K562 (cell line): ENCODE results near the gene SMAGP. TPM values are rescaled to one million over a fixed set of nuclear protein-coding genes. Genes with fewer than 3 reads are reported as not detected.
A peak's percentile ranks its signal among the peaks of the same experiment; 100 is the strongest.
"Not testable (repeated sequence)": the region's sequence is repeated elsewhere in the genome, so short reads cannot be mapped to it uniquely, and the experiment has no call there.

Experiments used
- ATAC-seq: fragments of 200-7000 bp; cut with Tn5 transposase; 3 replicates; pipeline ENCODE4 v1.9.1; 2020; ENCODE audit warnings: moderate library complexity
- BruUV-seq: library from RNA; stranded (reverse); fragments of 400-500 nt; replicated peaks from 2 replicates; lab custom pipeline; 2021; lab: Mats Ljungman, UMichigan
- CTCF ChIA-PET: fragments of 300-600 bp; formaldehyde crosslinking; extraction: SDS; loops from one replicate; lab custom pipeline; 2021; ENCODE audit warnings: low intra/inter-chr PET ratio; lab: Yijun Ruan, JAX
- POLR2A ChIA-PET: fragments of 300-600, 350-650 bp; sonication (Branson Sonifier 250); formaldehyde crosslinking; extraction: SDS; loops from one replicate; lab custom pipeline; 2021; ENCODE audit warnings: antibody characterized with exemption, inconsistent platforms; lab: Yijun Ruan, JAX
- DNase-seq, 4 experiments: peaks; one replicate each; pipeline versions ENCODE4 v3.0.0 to v3.0.0-alpha.2; 2011 to 2018; ENCODE audit warnings: low spot score in 3 of 4, mixed read lengths in 3 of 4; ENCODE audit errors: extremely low read depth in 1 of 4
- FAIRE-seq: peaks from 2 replicates; lab custom pipeline; 2011; peaks lifted over from hg19 to GRCh38; lab: Jason Lieb, UNC
- H2AFZ ChIP-seq: 2 replicates; pipeline ENCODE4 v1.6.0; 2011; ENCODE audit warnings: low read depth, low read length, control low read depth, inconsistent platforms
- H3K27ac ChIP-seq: fragments of 200-600 bp; 3 replicates; pipeline ENCODE4 v1.8.0; 2011; ENCODE audit warnings: low read depth, mild to moderate bottlenecking, control low read depth, inconsistent platforms, low read length, moderate library complexity, mixed read lengths; ENCODE audit errors: extremely low read depth
- H3K27me3 ChIP-seq, 2 experiments: fragments of 300-600 bp in 1 of 2; 2 replicates in 1 of 2; 3 replicates in 1 of 2; pipeline versions ENCODE4 v1.6.0 to v1.8.0; 2011; ENCODE audit warnings: inconsistent platforms in 2 of 2, low read length in 2 of 2, mild to moderate bottlenecking in 1 of 2, mixed read lengths in 1 of 2, moderate library complexity in 1 of 2; ENCODE audit not compliant: control insufficient read depth in 2 of 2, insufficient read depth in 2 of 2
- H3K36me3 ChIP-seq: fragments of 300-600 bp; 3 replicates; pipeline ENCODE4 v1.8.0; 2011; ENCODE audit warnings: mild to moderate bottlenecking, low read length, inconsistent platforms; ENCODE audit not compliant: control insufficient read depth, insufficient read depth
- H3K4me1 ChIP-seq, 2 experiments: fragments of 200-600 bp in 1 of 2; replicated peaks in 1 of 2; 2 replicates in 1 of 2; 3 replicates in 1 of 2; pipeline versions ENCODE4 v1.5.1 to v1.8.0; 2011; ENCODE audit warnings: inconsistent platforms in 2 of 2, low read length in 2 of 2, mild to moderate bottlenecking in 1 of 2, mixed read lengths in 1 of 2, moderate library complexity in 1 of 2; ENCODE audit not compliant: control insufficient read depth in 2 of 2, insufficient read depth in 2 of 2
- H3K4me2 ChIP-seq: 2 replicates; pipeline ENCODE4 v1.6.1; 2011; ENCODE audit warnings: low read length, control low read depth, inconsistent platforms, mixed read lengths; ENCODE audit not compliant: insufficient read depth
- H3K4me3 ChIP-seq: fragments of 200-600 bp; sonication (generic), shearing (Covaris generic); 2 replicates; pipeline ENCODE4 v1.5.1; 2016; ENCODE audit warnings: control low read depth, inconsistent platforms
- H3K79me2 ChIP-seq: fragments of 200-600 bp; 3 replicates; pipeline ENCODE4 v1.8.0; 2011; ENCODE audit warnings: low read length, inconsistent platforms; ENCODE audit not compliant: control insufficient read depth, insufficient read depth
- H3K9ac ChIP-seq, 2 experiments: 2 replicates each; pipeline versions ENCODE4 v1.6.0 to v1.6.1; 2011; ENCODE audit warnings: low read depth in 2 of 2, low read length in 2 of 2, control low read depth in 1 of 2, inconsistent platforms in 1 of 2, mild to moderate bottlenecking in 1 of 2, mixed read lengths in 1 of 2; ENCODE audit not compliant: insufficient read depth in 1 of 2
- H3K9me1 ChIP-seq: one replicate; pipeline ENCODE4 v1.6.0; 2011; ENCODE audit warnings: inconsistent platforms, mild to moderate bottlenecking, low read length, moderate library complexity; ENCODE audit not compliant: control insufficient read depth, insufficient read depth
- H3K9me3 ChIP-seq: replicated peaks from 2 replicates; pipeline ENCODE4 v1.5.1; 2011; ENCODE audit warnings: low read depth, low read length, inconsistent platforms; ENCODE audit not compliant: control insufficient read depth, insufficient read depth
- H4K20me1 ChIP-seq: replicated peaks from 2 replicates; pipeline ENCODE4 v1.6.1; 2011; ENCODE audit warnings: low read length, inconsistent platforms, mixed read lengths; ENCODE audit not compliant: control insufficient read depth, insufficient read depth
- BCOR ChIP-seq: fragments of 450-650 bp; IDR thresholded peaks from 2 replicates; pipeline ENCODE4 v1.6.1; 2016
- CBFA2T3 ChIP-seq: fragments of 450-650 bp; IDR thresholded peaks from 2 replicates; pipeline ENCODE4 v1.6.1; 2017
- FOSL1 ChIP-seq: fragments of 200-800 bp; sonication (Bioruptor generic); conservative IDR thresholded peaks from 2 replicates; pipeline ENCODE4 v1.6.1; 2016; ENCODE audit warnings: missing genetic modification characterization, missing compliant biosample characterization
- MXI1 ChIP-seq: IDR thresholded peaks from 2 replicates; pipeline ENCODE4 v1.6.1; 2011; ENCODE audit warnings: low read depth, mild to moderate bottlenecking, improper control_type of control experiment, low read length
- ZSCAN32 ChIP-seq: fragments of 450-650 bp; formaldehyde crosslinking; IDR thresholded peaks from 2 replicates; pipeline ENCODE4 v1.4.0; 2020; ENCODE audit warnings: mild to moderate bottlenecking, moderate library complexity
- WGBS: fragments of 100-300 bp; shearing (Covaris generic); methylation state at CpG from one replicate; pipeline ENCODE4 v1.1.6; 2016; ENCODE audit warnings: low coverage, mixed read lengths; ENCODE audit not compliant: insufficient coverage; ENCODE audit errors: missing lambda C conversion rate; 5-methylcytosine and 5-hydroxymethylcytosine counted together
- in situ Hi-C: fragments of 300-500 bp; cut with MboI; formaldehyde crosslinking; loops from 4 replicates; pipeline ENCODE4 v1.15.0; 2018; ENCODE audit warnings: inconsistent platforms, mixed read lengths
- intact Hi-C: fragments of 100-400 bp; cut with micrococcal nuclease; formaldehyde crosslinking; loops from 2 replicates; pipeline ENCODE4 v1.14.2; 2022
- polyA plus RNA-seq, 8 experiments: library from polyadenylated mRNA; depleted of rRNA in 4 of 8; stranded (reverse) in 5 of 8; unstranded in 3 of 8; fragments of >200 nt; fragmentation: Nextera tagmentation in 2 of 8; fragmentation: Illumina TruSeq in 1 of 8; extraction: Ambion mirVana in 2 of 8; extraction: Trizol in 1 of 8; gene quantifications; 2 replicates each; pipeline versions ENCODE4 v1.2.1 to v1.2.3, GENCODE V29; 2011 to 2014; ENCODE audit warnings: inconsistent platforms in 1 of 8, missing spikeins in 1 of 8
- total RNA-seq, 7 experiments: library from RNA; depleted of rRNA in 6 of 7; stranded (reverse); fragments of >200 nt in 6 of 7; fragmentation: Illumina TruSeq in 2 of 7; extraction: Trizol in 2 of 7; gene quantifications; 2 replicates each; pipeline versions ENCODE4 v1.2.1 to v1.2.3, GENCODE V29; 2011 to 2021; ENCODE audit warnings: low replicate concordance in 1 of 7

The SMAGP gene
- total and polyA plus RNA-seq, 9 of the 15 experiments (the other 6 are each of a cell fraction or from before 2014, with no cell fraction given): 23.1 to 62.3 (median 29.9) TPM

GRCh38 chr12:51295651-51296050, 25.4 kb upstream of the SMAGP start (continued):
- TF ChIP-seq MXI1: no peak

- H3K4me1 ChIP-seq, H2AFZ ChIP-seq, H3K27ac ChIP-seq, H3K4me2 ChIP-seq, H3K9me3 ChIP-seq, H3K4me3 ChIP-seq, DNase-seq, H3K36me3 ChIP-seq, BruUV-seq, H4K20me1 ChIP-seq, FAIRE-seq, in situ Hi-C loops, H3K9ac ChIP-seq, H3K9me1 ChIP-seq, ATAC-seq, H3K27me3 ChIP-seq, H3K79me2 ChIP-seq: not testable (repeated sequence)
- 40% methylated on average over 10 of the region's 10 CpGs for WGBS
- ChIA-PET POLR2A (interaction anchor here (1.0 kb wide), 1 partner anchor 67 kb away, joined by 4 read pairs; no protein-coding TSS in a partner anchor), CTCF (interaction anchor here (0.6 kb wide), 1 partner anchor 28 kb away, joined by 4 read pairs; no protein-coding TSS in a partner anchor)
- intact Hi-C loops: loop anchor here (5.0 kb wide), 1 partner anchor 48 kb away; no protein-coding TSS in a partner anchor
- 0 out of 2 replicates have a peak, but pooled peaks have one; percentile 21 for TF ChIP-seq BCOR
These were observed 23.9 kb upstream of the SMAGP start for GRCh38 chr12:51294097-51294496.

- H3K4me1 ChIP-seq: no peaks in the 10 kb centered on the region
- no peaks in the 10 kb centered on the region for H3K9me3 ChIP-seq
- H3K27me3 ChIP-seq: no peaks in the 10 kb centered on the region
- no peak overlapping the region for H2AFZ ChIP-seq
- BruUV-seq: no TSS peak
- no peak overlapping the region for H3K4me3 ChIP-seq
- in situ Hi-C loops (no loop called here), intact Hi-C loops (loop anchor here (5.0 kb wide), 1 partner anchor 49 kb away; no protein-coding TSS in a partner anchor)
- no peaks in the 10 kb centered on the region for H3K79me2 ChIP-seq
- no peaks in the 10 kb centered on the region for H4K20me1 ChIP-seq
- H3K9ac ChIP-seq: no peak overlapping the region
- H3K4me2 ChIP-seq: no peak overlapping the region
- ChIA-PET CTCF (interaction anchor here (0.6 kb wide), 1 partner anchor 28 kb away, joined by 4 read pairs; no protein-coding TSS in a partner anchor), POLR2A (interaction anchor here (1.0 kb wide), 1 partner anchor 68 kb away, joined by 4 read pairs; no protein-coding TSS in a partner anchor)
- H3K36me3 ChIP-seq: no peaks in the 10 kb centered on the region
- H3K9me1 ChIP-seq: no peaks in the 10 kb centered on the region
- ATAC-seq (no peak), FAIRE-seq (no peak), DNase-seq (peak in 1 of 4 experiments; percentile 47)
- H3K27ac ChIP-seq: no peak overlapping the region
- peak; percentile 43; the same call in 1 of the 2 replicates for TF ChIP-seq FOSL1
- TF ChIP-seq ZSCAN32 (CRISPR knock-in tag): no peak
- peak; percentile 43; the same call in 1 of the 2 replicates for TF ChIP-seq CBFA2T3
These were observed 23.5 kb upstream of the SMAGP start for GRCh38 chr12:51293696-51294095.
